ENCODE measurements around the gene MBTPS1.

Gene MBTPS1

GRCh38 chr16:84058211-84058610, 58.5 kb downstream of the MBTPS1 start:
- Histone ChIP-seq H3K79me2 (ENCODE audit: control insufficient read depth, insufficient read depth, low read length) (no peaks in the 10 kb centered on the region), H3K4me1 (ENCODE audit: control insufficient read depth, low read depth, low read length) (peaks cover 3% of the 10 kb centered on the region), H3K79me1 (ENCODE audit: low read length) (no peaks in the 10 kb centered on the region), H2AK5ac (ENCODE audit: low read length) (no peak overlapping the region), H3K27ac (ENCODE audit: low read depth, low read length) (no peak overlapping the region), H3K4ac (ENCODE audit: low read depth, low read length) (no peak overlapping the region), H3K56ac (ENCODE audit: low read length) (no peak overlapping the region), H2BK120ac (ENCODE audit: low read depth, low read length) (no peak overlapping the region), H4K5ac (ENCODE audit: low read length) (no peak overlapping the region), H3K18ac (ENCODE audit: low read length) (no peak overlapping the region), H3K36me3 (ENCODE audit: control insufficient read depth, insufficient read depth, low read length) (peaks cover 4% of the 10 kb centered on the region), H3K23ac (ENCODE audit: low read length) (no peak overlapping the region), H2BK5ac (ENCODE audit: low read length) (no peak overlapping the region), H2BK15ac (replicated peaks; ENCODE audit: low read depth) (no peak overlapping the region), H3K4me3 (ENCODE audit: low read length) (no peak overlapping the region), H4K8ac (ENCODE audit: low read depth, low read length) (no peak overlapping the region), H3K27me3 (ENCODE audit: insufficient read depth, low read length, poor library complexity) (no peaks in the 10 kb centered on the region), H3K4me2 (ENCODE audit: low read length) (no peak overlapping the region), H3K9ac (ENCODE audit: low read length) (no peak overlapping the region)
- DNase-seq = no peak
- WGBS (ENCODE audit: extremely low coverage, insufficient coverage, low lambda C conversion rate) = no CpG with 5 or more reads among the region's 15 CpGs

DNA sequence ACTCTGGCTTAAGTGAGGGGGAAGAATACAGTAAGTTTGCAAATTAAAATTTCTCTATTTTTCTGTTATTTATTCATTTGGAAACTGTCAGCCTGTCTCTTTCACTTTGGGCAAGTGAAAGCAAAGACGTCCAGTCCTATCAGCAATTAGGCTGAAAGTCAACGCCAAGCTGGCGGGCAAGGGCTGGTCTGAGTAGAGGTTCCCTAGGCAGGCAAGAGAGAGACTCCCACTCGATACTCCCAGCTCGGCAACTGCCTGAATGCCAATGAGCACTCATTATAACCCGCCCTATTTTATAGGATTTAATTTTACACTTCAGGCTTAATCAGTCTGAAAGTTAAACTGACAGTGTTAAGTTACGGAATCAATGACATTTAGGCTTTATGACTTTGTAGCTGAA, 59.8 kb downstream of the MBTPS1 start:
- H3K4me3 ChIP-seq (ENCODE audit: low read length) = no peak overlapping the region
- no peak overlapping the region for H2BK120ac ChIP-seq (ENCODE audit: low read depth, low read length)
- H3K4me1 ChIP-seq (ENCODE audit: control insufficient read depth, low read depth, low read length) = no peaks in the 10 kb centered on the region
- no peak overlapping the region for H3K27ac ChIP-seq (ENCODE audit: low read depth, low read length)
- H3K56ac ChIP-seq (ENCODE audit: low read length) = no peak overlapping the region
- no peak overlapping the region for H3K9ac ChIP-seq (ENCODE audit: low read length)
- H4K5ac ChIP-seq (ENCODE audit: low read length) = no peak overlapping the region
- H3K79me2 ChIP-seq (ENCODE audit: control insufficient read depth, insufficient read depth, low read length) = no peaks in the 10 kb centered on the region
- H2AK5ac ChIP-seq (ENCODE audit: low read length) = no peak overlapping the region
- H3K23ac ChIP-seq (ENCODE audit: low read length) = no peak overlapping the region
- H2BK15ac ChIP-seq (replicated peaks; ENCODE audit: low read depth) = no peak overlapping the region
- no peak overlapping the region for H2BK5ac ChIP-seq (ENCODE audit: low read length)
- no peaks in the 10 kb centered on the region for H3K79me1 ChIP-seq (ENCODE audit: low read length)
- H3K36me3 ChIP-seq (ENCODE audit: control insufficient read depth, insufficient read depth, low read length) = peaks cover 4% of the 10 kb centered on the region
- no peak overlapping the region for H3K18ac ChIP-seq (ENCODE audit: low read length)
- H3K4me2 ChIP-seq (ENCODE audit: low read length) = no peak overlapping the region
- H3K27me3 ChIP-seq (ENCODE audit: insufficient read depth, low read length, poor library complexity) = no peaks in the 10 kb centered on the region
- WGBS (ENCODE audit: extremely low coverage, insufficient coverage, low lambda C conversion rate) = no CpG with 5 or more reads among the region's 7 CpGs
- H3K4ac ChIP-seq (ENCODE audit: low read depth, low read length) = no peak overlapping the region
- no peak for DNase-seq
- H4K8ac ChIP-seq (ENCODE audit: low read depth, low read length) = no peak overlapping the region

GRCh38 chr16:84055801-84056634, 60.7 kb downstream of the MBTPS1 start:
- DNase-seq = peak; percentile 38
- WGBS (ENCODE audit: extremely low coverage, insufficient coverage, low lambda C conversion rate) = no CpG with 5 or more reads among the region's 19 CpGs

DNA sequence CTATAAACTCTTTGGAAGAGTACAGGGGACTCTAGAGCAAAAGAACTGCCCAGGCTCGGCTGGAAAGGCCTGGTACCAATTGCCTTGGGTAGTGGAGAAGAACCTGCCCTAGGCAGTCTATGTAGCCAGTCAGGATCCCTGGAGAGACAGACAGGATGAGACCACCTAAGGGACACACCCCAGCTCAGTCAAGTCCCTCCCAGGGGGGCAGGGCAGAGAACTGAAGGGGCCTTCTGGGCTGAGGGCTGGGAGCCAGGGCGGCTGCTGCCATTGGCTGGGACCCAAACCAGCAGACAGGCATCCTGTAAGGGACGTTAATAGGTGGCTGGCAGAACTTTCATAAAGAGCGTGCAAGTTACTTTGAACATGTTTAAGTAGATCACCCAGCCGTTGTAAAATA, 61.4 kb downstream of the MBTPS1 start:
- Histone ChIP-seq H3K18ac (ENCODE audit: low read length) (no peak overlapping the region), H2BK5ac (ENCODE audit: low read length) (no peak overlapping the region), H2AK5ac (ENCODE audit: low read length) (no peak overlapping the region), H3K36me3 (ENCODE audit: control insufficient read depth, insufficient read depth, low read length) (peaks cover 2% of the 10 kb centered on the region), H3K27me3 (ENCODE audit: insufficient read depth, low read length, poor library complexity) (no peaks in the 10 kb centered on the region), H3K4me1 (ENCODE audit: control insufficient read depth, low read depth, low read length) (no peaks in the 10 kb centered on the region), H3K23ac (ENCODE audit: low read length) (no peak overlapping the region), H3K79me1 (ENCODE audit: low read length) (no peaks in the 10 kb centered on the region), H3K9ac (ENCODE audit: low read length) (no peak overlapping the region), H2BK15ac (replicated peaks; ENCODE audit: low read depth) (no peak overlapping the region), H3K79me2 (ENCODE audit: control insufficient read depth, insufficient read depth, low read length) (no peaks in the 10 kb centered on the region), H4K8ac (ENCODE audit: low read depth, low read length) (no peak overlapping the region), H3K4ac (ENCODE audit: low read depth, low read length) (no peak overlapping the region), H2BK120ac (ENCODE audit: low read depth, low read length) (no peak overlapping the region), H3K4me3 (ENCODE audit: low read length) (no peak overlapping the region), H3K4me2 (ENCODE audit: low read length) (no peak overlapping the region), H3K56ac (ENCODE audit: low read length) (no peak overlapping the region), H4K5ac (ENCODE audit: low read length) (no peak overlapping the region), H3K27ac (ENCODE audit: low read depth, low read length) (no peak overlapping the region)
- WGBS (ENCODE audit: extremely low coverage, insufficient coverage, low lambda C conversion rate) = no CpG with 5 or more reads among the region's 5 CpGs
- DNase-seq = no peak

More at GRCh38 chr16:84055801-84056634, 60.7 kb downstream of the MBTPS1 start:
- Histone ChIP-seq H3K18ac (ENCODE audit: low read length) (no peak overlapping the region), H3K4ac (ENCODE audit: low read depth, low read length) (no peak overlapping the region), H3K4me1 (ENCODE audit: control insufficient read depth, low read depth, low read length) (no peaks in the 10 kb centered on the region), H3K79me1 (ENCODE audit: low read length) (no peaks in the 10 kb centered on the region), H3K27ac (ENCODE audit: low read depth, low read length) (no peak overlapping the region), H2AK5ac (ENCODE audit: low read length) (no peak overlapping the region), H2BK5ac (ENCODE audit: low read length) (no peak overlapping the region), H3K4me2 (ENCODE audit: low read length) (no peak overlapping the region), H3K79me2 (ENCODE audit: control insufficient read depth, insufficient read depth, low read length) (no peaks in the 10 kb centered on the region), H2BK15ac (replicated peaks; ENCODE audit: low read depth) (no peak overlapping the region), H3K4me3 (ENCODE audit: low read length) (no peak overlapping the region), H3K9ac (ENCODE audit: low read length) (no peak overlapping the region), H3K27me3 (ENCODE audit: insufficient read depth, low read length, poor library complexity) (no peaks in the 10 kb centered on the region), H2BK120ac (ENCODE audit: low read depth, low read length) (no peak overlapping the region), H3K56ac (ENCODE audit: low read length) (no peak overlapping the region), H3K23ac (ENCODE audit: low read length) (no peak overlapping the region), H4K5ac (ENCODE audit: low read length) (no peak overlapping the region), H3K36me3 (ENCODE audit: control insufficient read depth, insufficient read depth, low read length) (peaks cover 2% of the 10 kb centered on the region), H4K8ac (ENCODE audit: low read depth, low read length) (no peak overlapping the region)

DNA sequence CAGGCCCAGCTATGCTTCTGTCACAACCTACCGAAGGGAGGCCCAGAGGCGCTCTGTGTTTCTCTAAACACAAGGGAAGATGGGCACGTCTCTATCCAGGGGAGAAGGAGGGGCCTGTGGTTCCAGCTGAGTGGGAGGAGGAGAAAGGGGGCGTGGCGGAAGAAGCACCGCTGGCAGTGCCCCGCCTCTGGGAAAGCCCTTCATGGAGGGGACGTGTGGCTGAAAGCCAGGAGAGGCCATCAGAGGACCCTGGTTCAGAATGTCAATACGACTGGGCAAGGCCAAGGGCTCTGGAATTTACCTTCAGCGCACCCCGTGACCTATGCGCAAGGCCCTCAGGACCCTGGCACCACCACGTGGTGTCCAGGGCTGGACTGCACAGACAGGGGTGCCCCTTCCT, 61.8 kb downstream of the MBTPS1 start:
- peak; percentile 33 for DNase-seq

GRCh38 chr16:84054271-84054670, 62.5 kb downstream of the MBTPS1 start:
- no peak overlapping the region for H3K4me2 ChIP-seq (ENCODE audit: low read length)
- no peak overlapping the region for H3K27ac ChIP-seq (ENCODE audit: low read depth, low read length)
- no peak overlapping the region for H2BK120ac ChIP-seq (ENCODE audit: low read depth, low read length)
- no peaks in the 10 kb centered on the region for H3K4me1 ChIP-seq (ENCODE audit: control insufficient read depth, low read depth, low read length)
- no peak for DNase-seq
- H4K5ac ChIP-seq (ENCODE audit: low read length) = no peak overlapping the region
- no peak overlapping the region for H3K4me3 ChIP-seq (ENCODE audit: low read length)
- no peaks in the 10 kb centered on the region for H3K36me3 ChIP-seq (ENCODE audit: control insufficient read depth, insufficient read depth, low read length)
- no peak overlapping the region for H3K56ac ChIP-seq (ENCODE audit: low read length)
- H2BK15ac ChIP-seq (replicated peaks; ENCODE audit: low read depth) = no peak overlapping the region
- H3K27me3 ChIP-seq (ENCODE audit: insufficient read depth, low read length, poor library complexity) = no peaks in the 10 kb centered on the region
- no peak overlapping the region for H2BK5ac ChIP-seq (ENCODE audit: low read length)
- WGBS (ENCODE audit: extremely low coverage, insufficient coverage, low lambda C conversion rate) = no CpG with 5 or more reads among the region's 16 CpGs
- H3K4ac ChIP-seq (ENCODE audit: low read depth, low read length) = no peak overlapping the region
- no peaks in the 10 kb centered on the region for H3K79me2 ChIP-seq (ENCODE audit: control insufficient read depth, insufficient read depth, low read length)
- H3K79me1 ChIP-seq (ENCODE audit: low read length) = no peaks in the 10 kb centered on the region
- no peak overlapping the region for H4K8ac ChIP-seq (ENCODE audit: low read depth, low read length)
- no peak overlapping the region for H3K18ac ChIP-seq (ENCODE audit: low read length)
- H2AK5ac ChIP-seq (ENCODE audit: low read length) = no peak overlapping the region
- no peak overlapping the region for H3K9ac ChIP-seq (ENCODE audit: low read length)
- H3K23ac ChIP-seq (ENCODE audit: low read length) = no peak overlapping the region

More for the DNA sequence above, 61.8 kb downstream of the MBTPS1 start:
- Histone ChIP-seq H3K79me2 (ENCODE audit: control insufficient read depth, insufficient read depth, low read length) (no peaks in the 10 kb centered on the region), H3K79me1 (ENCODE audit: low read length) (no peaks in the 10 kb centered on the region), H2BK15ac (replicated peaks; ENCODE audit: low read depth) (no peak overlapping the region), H3K4me2 (ENCODE audit: low read length) (no peak overlapping the region), H3K4ac (ENCODE audit: low read depth, low read length) (no peak overlapping the region), H3K23ac (ENCODE audit: low read length) (no peak overlapping the region), H3K27me3 (ENCODE audit: insufficient read depth, low read length, poor library complexity) (no peaks in the 10 kb centered on the region), H4K8ac (ENCODE audit: low read depth, low read length) (no peak overlapping the region), H3K36me3 (ENCODE audit: control insufficient read depth, insufficient read depth, low read length) (no peaks in the 10 kb centered on the region), H3K4me1 (ENCODE audit: control insufficient read depth, low read depth, low read length) (no peaks in the 10 kb centered on the region), H3K56ac (ENCODE audit: low read length) (no peak overlapping the region), H2AK5ac (ENCODE audit: low read length) (no peak overlapping the region), H3K4me3 (ENCODE audit: low read length) (no peak overlapping the region), H4K5ac (ENCODE audit: low read length) (no peak overlapping the region), H2BK5ac (ENCODE audit: low read length) (no peak overlapping the region), H3K9ac (ENCODE audit: low read length) (no peak overlapping the region), H2BK120ac (ENCODE audit: low read depth, low read length) (no peak overlapping the region), H3K18ac (ENCODE audit: low read length) (no peak overlapping the region), H3K27ac (ENCODE audit: low read depth, low read length) (no peak overlapping the region)
- no CpG with 5 or more reads among the region's 13 CpGs for WGBS (ENCODE audit: extremely low coverage, insufficient coverage, low lambda C conversion rate)

Data from mesendoderm (in vitro differentiated cells).